ENCODE results near the gene TLN1.

TLN1 gene

DNA sequence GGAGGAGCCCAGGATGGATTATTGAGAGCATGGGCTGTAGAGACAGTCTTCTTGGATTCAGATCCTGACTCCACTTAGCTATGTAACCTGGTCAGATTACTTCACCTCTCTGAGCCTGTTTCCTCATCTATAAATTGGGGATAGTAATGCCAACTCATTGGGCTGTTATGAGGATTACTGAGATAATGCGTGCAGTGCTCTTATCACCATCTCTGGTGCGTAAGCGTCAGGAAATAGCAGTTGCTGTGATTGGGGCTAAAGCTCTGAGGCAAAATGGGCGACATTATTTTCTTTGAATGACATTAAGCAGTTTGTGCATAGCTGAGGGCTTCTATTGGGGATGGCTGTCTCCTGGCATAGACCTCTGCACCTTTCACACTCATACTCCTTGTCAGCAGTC, 23.1 kb upstream of the TLN1 start:
- DNase-seq (ENCODE audit: low spot score): no peak

GRCh38 chr9:35754264-35754663, 22.3 kb upstream of the TLN1 start, which contains the start of gene MSMP:
MSMP (minus strand) TSS chr9:35754276; CDS start chr9:35754129, 147 bp downstream.
- no peak for DNase-seq (ENCODE audit: low spot score)

DNA sequence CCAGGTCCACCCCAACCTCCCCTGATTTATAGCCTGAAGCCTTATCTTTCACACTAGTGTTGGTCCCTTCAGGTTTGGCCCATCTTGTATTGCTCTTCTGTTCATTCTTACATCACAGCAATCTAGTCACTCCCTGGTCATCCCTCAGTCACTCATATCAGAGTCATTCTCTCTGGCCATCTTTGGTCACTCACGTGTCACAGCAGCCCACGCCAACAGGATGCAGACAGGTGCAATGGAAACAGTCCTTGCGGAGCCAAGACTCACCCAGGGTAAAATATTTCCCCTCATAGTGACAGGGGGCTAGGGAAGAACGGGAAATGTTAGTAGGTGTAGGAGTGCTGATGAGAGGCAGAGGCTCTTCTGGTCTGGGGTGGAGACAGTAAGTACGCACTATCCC, 21.5 kb upstream of the TLN1 start:
- no peak for DNase-seq (ENCODE audit: low spot score)

GRCh38 chr9:35750256-35750531, 18.2 kb upstream of the TLN1 start:
- no peak for DNase-seq (ENCODE audit: low spot score)

- no peak for DNase-seq (ENCODE audit: low spot score)
Observed at GRCh38 chr9:35749515-35750255, 17.7 kb upstream of the TLN1 start.

DNA sequence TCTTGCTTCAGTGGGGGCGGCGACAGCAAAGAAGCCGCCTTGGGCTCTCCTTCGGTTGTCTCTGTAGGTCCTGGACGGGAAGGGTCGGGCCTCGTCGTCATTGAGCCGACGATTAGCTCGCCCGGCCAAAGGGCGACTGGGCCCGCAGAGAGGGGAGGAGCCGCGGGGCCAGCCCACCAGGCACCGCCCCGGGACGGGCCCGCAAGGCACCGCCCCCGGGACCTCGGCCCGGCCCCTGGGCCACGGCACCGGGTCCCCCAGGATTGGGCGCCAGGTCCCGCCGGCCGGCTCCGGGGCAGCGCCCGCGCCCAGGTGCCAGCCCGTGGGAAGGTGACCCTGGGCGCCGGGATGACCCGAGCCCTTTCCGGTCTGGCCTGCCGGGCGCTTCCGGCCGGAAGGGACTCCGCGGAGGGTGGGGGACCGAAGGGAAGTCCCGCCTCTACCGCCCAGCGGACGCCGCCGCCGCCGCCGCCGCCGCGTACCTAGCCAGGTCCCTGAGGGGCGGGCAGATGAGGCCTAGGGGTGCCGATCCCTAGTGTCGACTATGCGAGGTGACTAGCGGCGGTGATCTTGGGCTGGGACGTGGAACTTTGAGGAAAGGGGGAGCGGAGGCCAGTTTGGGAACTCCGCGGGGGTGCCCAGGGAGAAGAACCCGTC, 17.0 kb upstream of the TLN1 start, which contains the start of the genes GBA2 and RGP1:
Gene GBA2, minus strand, starts transcription at position 371 of the 657 bp plus-strand sequence. CDS start 524 bp downstream, outside the sequence.
Gene RGP1, plus strand, starts transcription at position 430 of the 657 bp plus-strand sequence. CDS start 469 bp downstream, outside the sequence.
- DNase-seq (ENCODE audit: low spot score): peak; percentile 86

GRCh38 chr9:35748242-35748857, 16.4 kb upstream of the TLN1 start:
- DNase-seq (ENCODE audit: low spot score): no peak

GRCh38 chr9:35746583-35746982, 14.6 kb upstream of the TLN1 start:
- DNase-seq (ENCODE audit: low spot score): no peak

- no peak for DNase-seq (ENCODE audit: low spot score)
Observed at GRCh38 chr9:35745569-35745968, 13.6 kb upstream of the TLN1 start.

DNA sequence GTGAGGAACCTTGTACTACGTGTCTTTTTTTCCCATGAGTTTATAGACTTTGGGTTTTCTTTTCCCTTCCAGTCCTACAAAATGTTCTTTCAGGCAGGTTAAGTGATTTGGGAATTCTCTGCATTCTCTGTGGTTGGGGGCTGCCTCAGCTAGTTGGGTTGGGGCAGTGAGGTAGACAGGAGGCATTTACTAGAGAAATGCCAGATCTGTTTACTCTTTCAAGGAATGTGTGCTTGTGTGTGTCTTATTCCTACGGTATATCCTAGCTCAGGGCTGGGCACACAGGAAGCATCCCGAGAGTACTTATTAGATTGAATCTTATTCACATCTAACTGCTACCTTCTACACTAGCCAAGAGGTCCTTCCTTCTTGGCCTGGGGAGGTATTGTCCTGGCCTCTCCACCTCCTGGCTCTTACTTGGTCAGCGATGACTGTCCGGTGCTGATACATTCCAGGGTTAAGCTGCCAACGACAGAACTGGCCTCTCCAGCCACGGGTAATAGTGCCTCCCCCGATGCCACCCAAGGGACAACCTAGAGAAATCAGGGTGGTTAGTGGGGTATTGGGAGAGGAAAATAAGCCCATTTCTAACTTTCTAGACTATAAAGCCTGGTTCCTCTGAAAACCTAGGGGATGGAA, 12.0 kb upstream of the TLN1 start:
- DNase-seq (ENCODE audit: low spot score): no peak

DNA sequence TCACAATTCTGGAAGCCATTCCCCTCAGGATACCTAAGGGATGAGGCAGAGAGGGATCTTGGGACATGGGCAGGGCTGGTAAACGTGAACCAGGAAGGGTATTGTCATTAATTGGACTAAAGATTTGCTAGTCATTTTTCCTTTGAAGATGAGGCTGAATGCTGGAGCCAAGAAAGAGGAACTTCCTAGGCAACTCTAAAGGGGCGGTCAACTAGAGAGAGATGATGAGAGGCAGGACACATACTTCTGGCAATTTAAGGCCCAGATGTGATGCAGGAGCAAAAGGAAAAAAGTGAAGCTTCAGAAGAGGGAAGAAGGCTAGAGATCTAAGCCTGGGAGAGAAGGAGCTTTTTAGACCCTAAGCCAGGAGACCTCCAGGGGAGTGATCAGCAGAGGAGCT, 11.5 kb upstream of the TLN1 start:
- no peak for DNase-seq (ENCODE audit: low spot score)

DNA sequence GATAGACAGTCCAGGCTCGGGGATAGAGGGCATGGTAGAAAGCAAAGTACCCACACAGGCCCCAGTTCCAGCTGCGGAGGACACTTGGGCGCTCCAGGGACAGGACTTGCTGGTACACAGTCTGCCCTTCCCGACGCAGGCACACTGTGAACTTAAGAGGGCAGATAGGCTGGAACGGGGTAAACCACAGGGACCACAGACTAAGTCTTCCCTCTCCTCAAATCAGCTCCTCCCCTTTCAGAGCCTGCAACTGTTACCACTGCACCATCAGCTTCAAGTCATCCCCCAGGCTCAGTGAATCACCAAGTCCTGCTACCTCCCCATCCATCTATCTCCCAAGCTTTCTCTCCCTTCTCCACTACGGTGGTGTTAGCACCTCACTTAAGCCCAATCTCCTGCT, 9.7 kb upstream of the TLN1 start:
- DNase-seq (ENCODE audit: low spot score): no peak

- no peak for DNase-seq (ENCODE audit: low spot score)
Observed at GRCh38 chr9:35740243-35740642, 8.2 kb upstream of the TLN1 start.

GRCh38 chr9:35738924-35739323, 6.9 kb upstream of the TLN1 start:
- no peak for DNase-seq (ENCODE audit: low spot score)

DNA sequence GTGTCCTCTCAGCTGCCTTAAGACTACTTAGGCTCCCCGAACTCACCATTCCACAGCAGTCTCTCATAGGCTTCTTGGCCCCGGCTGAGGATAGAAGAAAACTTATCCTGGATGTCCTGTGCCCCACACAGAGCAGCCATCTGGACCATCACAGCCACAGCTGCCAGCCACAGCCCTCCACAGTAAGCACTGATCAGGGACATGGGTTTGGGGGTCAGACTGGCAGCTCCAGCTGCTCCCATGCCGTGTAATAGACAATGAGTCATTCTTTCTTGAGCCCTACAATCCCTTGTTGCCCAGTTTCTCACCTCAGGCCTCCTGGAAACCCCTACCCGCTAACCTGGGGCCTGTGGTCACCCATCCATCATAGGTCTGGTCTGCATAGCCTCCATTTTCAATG, 6.2 kb upstream of the TLN1 start:
- no peak for DNase-seq (ENCODE audit: low spot score)

DNA sequence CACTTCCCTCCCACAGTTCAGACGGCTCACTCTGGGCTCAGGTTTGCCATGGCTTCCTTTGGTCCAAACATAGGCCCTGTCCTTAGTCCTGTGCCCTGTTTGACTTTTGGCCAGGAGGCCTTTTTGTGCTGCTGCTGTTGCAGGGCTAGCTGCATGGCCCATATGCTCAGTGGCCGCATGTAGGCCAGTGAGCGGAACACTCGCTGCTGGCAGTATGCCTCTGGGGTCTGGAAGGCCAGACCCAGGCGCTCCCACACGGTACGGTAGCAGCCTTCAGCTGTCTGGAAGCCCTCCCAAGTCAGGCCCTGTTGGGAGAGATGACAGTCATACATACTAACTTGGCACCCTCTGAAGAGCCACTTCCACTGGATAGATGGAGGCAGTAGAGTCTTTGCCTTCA, 5.1 kb upstream of the TLN1 start:
- no peak for DNase-seq (ENCODE audit: low spot score)

- DNase-seq (ENCODE audit: low spot score): peak; percentile 73
Observed at GRCh38 chr9:35736201-35736633, 4.2 kb upstream of the TLN1 start.

DNA sequence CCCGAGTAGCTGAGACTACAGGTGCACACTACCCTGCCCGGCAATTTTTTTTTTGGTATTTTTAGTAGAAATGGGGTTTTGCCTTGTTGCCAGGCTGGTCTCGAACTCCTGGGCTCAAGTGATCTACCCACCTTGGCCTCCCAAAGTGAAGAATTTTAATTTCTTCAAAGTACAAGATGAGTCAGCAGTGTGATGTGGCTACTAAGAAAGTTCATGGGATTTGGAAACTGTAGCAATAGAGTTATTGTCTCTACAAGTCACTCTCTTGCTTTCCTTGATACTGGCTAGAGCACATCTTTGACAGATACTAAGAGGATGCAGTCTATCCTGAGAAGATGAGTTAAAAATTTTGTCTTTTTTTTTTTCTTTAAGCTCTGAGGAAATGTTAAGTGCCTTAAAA, 2.1 kb upstream of the TLN1 start:
- DNase-seq (ENCODE audit: low spot score): no peak

- peak; percentile 53 for DNase-seq (ENCODE audit: low spot score)
Observed at GRCh38 chr9:35732800-35733541, 976 bp upstream of the TLN1 start.

- DNase-seq (ENCODE audit: low spot score): no peak
Observed at GRCh38 chr9:35731415-35732184, 395 bp downstream of the TLN1 start.

GRCh38 chr9:35730486-35730854, 1.5 kb downstream of the TLN1 start:
- DNase-seq (ENCODE audit: low spot score): no peak
